ENCODE data around the gene FARS2.

FARS2 gene

DNA sequence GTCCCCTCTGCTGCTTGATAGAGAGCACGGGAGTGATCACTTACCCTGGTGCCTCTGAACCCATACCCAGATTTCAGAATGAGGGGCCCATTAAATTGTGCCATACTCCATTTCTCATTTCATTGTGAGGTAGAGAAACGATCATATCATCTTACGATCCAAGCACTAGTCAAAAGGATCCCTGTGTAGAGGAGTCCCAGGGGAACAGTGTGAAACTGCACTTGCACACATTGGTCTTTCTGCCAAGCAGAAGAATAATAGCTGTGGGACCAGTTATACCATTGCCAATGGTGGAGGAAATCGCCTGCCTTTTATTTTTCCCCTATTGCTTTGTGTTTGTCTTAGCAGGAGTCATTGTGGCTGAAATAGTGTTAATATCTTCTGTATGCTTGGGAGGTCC lies 161.9 kb downstream of the FARS2 start:
- no peak overlapping the region for H3K27ac ChIP-seq (ENCODE audit: low read depth, low read length)
- no peaks in the 10 kb centered on the region for H3K27me3 ChIP-seq (ENCODE audit: control insufficient read depth, insufficient read depth, low read length)
- H3K4me1 ChIP-seq (ENCODE audit: control insufficient read depth, insufficient read depth, low read length), result no peaks in the 10 kb centered on the region
- 0 out of 2 replicates have a peak, but pooled peaks cover 6% of the 10 kb centered on the region for H3K9me3 ChIP-seq (ENCODE audit: control insufficient read depth, insufficient read depth, low read depth, low read length)
- H3K36me3 ChIP-seq (ENCODE audit: control insufficient read depth, insufficient read depth, low read length), result no peaks in the 10 kb centered on the region
- H3K9ac ChIP-seq (ENCODE audit: low read length), result no peak overlapping the region
- H3K4me3 ChIP-seq (ENCODE audit: low read depth, low read length), result no peak overlapping the region

DNA sequence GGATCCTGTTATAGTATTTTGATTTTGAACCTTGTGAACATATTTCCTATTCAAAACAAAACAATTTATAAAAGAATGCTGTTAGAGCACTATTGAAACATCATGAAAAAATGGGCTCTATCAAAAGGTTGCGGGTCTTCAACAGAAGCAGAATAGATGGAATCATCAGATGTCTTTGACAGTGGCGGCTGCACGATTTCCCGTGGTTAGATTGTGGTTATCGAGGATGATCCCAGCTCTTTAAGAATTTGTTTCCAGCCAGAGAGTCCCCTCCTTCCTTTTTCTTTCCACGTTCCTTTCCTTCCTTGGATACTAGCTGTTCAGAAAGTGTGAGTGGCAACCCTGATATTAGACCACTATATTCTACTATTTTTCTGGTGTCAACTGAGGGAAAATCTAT lies 163.4 kb downstream of the FARS2 start:
- H3K4me1 ChIP-seq (ENCODE audit: control insufficient read depth, insufficient read depth, low read length), result no peaks in the 10 kb centered on the region
- H3K27me3 ChIP-seq (ENCODE audit: control insufficient read depth, insufficient read depth, low read length), result no peaks in the 10 kb centered on the region
- H3K4me3 ChIP-seq (ENCODE audit: low read depth, low read length), result no peak overlapping the region
- no peak overlapping the region for H3K27ac ChIP-seq (ENCODE audit: low read depth, low read length)
- no peaks in the 10 kb centered on the region for H3K36me3 ChIP-seq (ENCODE audit: control insufficient read depth, insufficient read depth, low read length)
- H3K9ac ChIP-seq (ENCODE audit: low read length), result no peak overlapping the region
- H3K9me3 ChIP-seq (ENCODE audit: control insufficient read depth, insufficient read depth, low read depth, low read length), result 0 out of 2 replicates have a peak, but pooled peaks cover 3% of the 10 kb centered on the region

- no peaks in the 10 kb centered on the region for H3K9me3 ChIP-seq (ENCODE audit: control insufficient read depth, insufficient read depth, low read depth, low read length)
- no peaks in the 10 kb centered on the region for H3K27me3 ChIP-seq (ENCODE audit: control insufficient read depth, insufficient read depth, low read length)
- no peaks in the 10 kb centered on the region for H3K36me3 ChIP-seq (ENCODE audit: control insufficient read depth, insufficient read depth, low read length)
- H3K27ac ChIP-seq (ENCODE audit: low read depth, low read length), result no peak overlapping the region
- H3K9ac ChIP-seq (ENCODE audit: low read length), result no peak overlapping the region
- no peaks in the 10 kb centered on the region for H3K4me1 ChIP-seq (ENCODE audit: control insufficient read depth, insufficient read depth, low read length)
- H3K4me3 ChIP-seq (ENCODE audit: low read depth, low read length), result no peak overlapping the region
Observed at GRCh38 chr6:5425267-5425666, 164.0 kb downstream of the FARS2 start.

- no peak overlapping the region for H3K9ac ChIP-seq (ENCODE audit: low read length)
- peaks cover 3% of the 10 kb centered on the region for H3K4me1 ChIP-seq (ENCODE audit: control insufficient read depth, insufficient read depth, low read length)
- no peak overlapping the region for H3K4me3 ChIP-seq (ENCODE audit: low read depth, low read length)
- no peaks in the 10 kb centered on the region for H3K27me3 ChIP-seq (ENCODE audit: control insufficient read depth, insufficient read depth, low read length)
- H3K36me3 ChIP-seq (ENCODE audit: control insufficient read depth, insufficient read depth, low read length), result no peaks in the 10 kb centered on the region
- no peaks in the 10 kb centered on the region for H3K9me3 ChIP-seq (ENCODE audit: control insufficient read depth, insufficient read depth, low read depth, low read length)
- H3K27ac ChIP-seq (ENCODE audit: low read depth, low read length), result no peak overlapping the region
Observed at GRCh38 chr6:5425797-5426196, 164.5 kb downstream of the FARS2 start.

DNA sequence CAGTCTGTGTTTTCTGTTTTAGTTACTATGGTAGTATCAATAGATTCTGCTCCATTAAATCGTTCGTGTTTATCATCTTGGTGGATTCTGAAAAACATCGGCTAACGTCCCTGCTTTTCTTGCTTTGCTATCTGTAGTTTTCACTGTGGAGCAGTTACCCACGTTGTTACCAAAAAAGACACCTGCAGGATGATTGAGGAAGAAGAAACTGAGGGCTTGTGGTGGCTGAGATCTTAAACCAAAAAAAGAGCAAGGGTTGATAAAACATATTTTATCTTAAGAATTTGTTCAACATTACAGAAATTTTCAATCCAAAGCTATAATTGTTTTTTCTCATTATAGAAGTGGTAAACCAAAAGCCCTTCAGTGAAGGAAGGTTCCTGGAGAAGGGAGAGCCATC lies 166.3 kb downstream of the FARS2 start:
- Histone ChIP-seq H3K9ac (ENCODE audit: low read length) (no peak overlapping the region), H3K4me1 (ENCODE audit: control insufficient read depth, insufficient read depth, low read length) (peaks cover 10% of the 10 kb centered on the region), H3K27ac (ENCODE audit: low read depth, low read length) (no peak overlapping the region), H3K27me3 (ENCODE audit: control insufficient read depth, insufficient read depth, low read length) (no peaks in the 10 kb centered on the region), H3K36me3 (ENCODE audit: control insufficient read depth, insufficient read depth, low read length) (no peaks in the 10 kb centered on the region), H3K9me3 (ENCODE audit: control insufficient read depth, insufficient read depth, low read depth, low read length) (no peaks in the 10 kb centered on the region), H3K4me3 (ENCODE audit: low read depth, low read length) (no peak overlapping the region)

DNA sequence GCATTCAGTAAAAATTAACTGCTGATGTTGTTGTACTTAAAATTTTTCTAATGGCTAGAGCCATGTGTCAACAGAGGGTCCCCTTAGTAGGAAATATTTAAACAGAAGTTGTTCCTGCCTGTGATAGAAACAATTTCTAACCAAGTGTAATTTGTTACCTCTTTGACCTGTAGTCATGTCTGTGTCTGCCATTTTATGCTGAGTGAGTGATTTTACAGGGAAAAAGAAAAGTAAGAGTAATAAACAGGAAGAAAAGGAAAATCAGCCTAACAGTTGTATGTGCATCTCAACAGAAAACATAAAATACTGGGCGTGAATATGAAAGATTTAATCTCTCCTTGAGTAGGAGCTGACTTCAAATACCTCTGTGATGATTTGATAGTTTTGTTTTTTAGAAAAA lies 172.0 kb downstream of the FARS2 start:
- Histone ChIP-seq H3K4me3 (ENCODE audit: low read depth, low read length) (no peak overlapping the region), H3K27ac (ENCODE audit: low read depth, low read length) (no peak overlapping the region), H3K9me3 (ENCODE audit: control insufficient read depth, insufficient read depth, low read depth, low read length) (no peaks in the 10 kb centered on the region), H3K4me1 (ENCODE audit: control insufficient read depth, insufficient read depth, low read length) (peaks cover 11% of the 10 kb centered on the region), H3K9ac (ENCODE audit: low read length) (no peak overlapping the region), H3K36me3 (ENCODE audit: control insufficient read depth, insufficient read depth, low read length) (no peaks in the 10 kb centered on the region), H3K27me3 (ENCODE audit: control insufficient read depth, insufficient read depth, low read length) (no peaks in the 10 kb centered on the region)

DNA sequence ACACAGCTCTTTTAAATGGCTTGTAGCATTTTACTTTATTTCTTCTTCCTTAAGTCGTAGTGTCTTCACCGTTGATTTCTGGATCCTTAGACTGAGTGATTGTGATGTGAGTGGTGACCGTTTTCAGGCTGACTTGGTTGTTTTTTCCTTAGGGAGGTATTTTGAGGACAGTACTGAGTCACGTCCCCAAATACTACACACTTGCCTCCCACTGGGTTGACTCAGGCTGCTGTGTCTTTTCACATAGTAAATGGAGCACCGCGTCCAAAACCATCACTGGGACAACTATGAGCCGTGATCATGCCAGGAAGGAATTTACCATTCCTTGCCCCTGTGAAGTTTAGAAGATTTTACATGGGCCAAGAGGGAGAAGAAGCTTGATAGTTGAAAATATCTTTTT lies 174.1 kb downstream of the FARS2 start:
- no peak overlapping the region for H3K4me3 ChIP-seq (ENCODE audit: low read depth, low read length)
- H3K4me1 ChIP-seq (ENCODE audit: control insufficient read depth, insufficient read depth, low read length), result peaks cover 22% of the 10 kb centered on the region
- H3K36me3 ChIP-seq (ENCODE audit: control insufficient read depth, insufficient read depth, low read length), result no peaks in the 10 kb centered on the region
- no peaks in the 10 kb centered on the region for H3K9me3 ChIP-seq (ENCODE audit: control insufficient read depth, insufficient read depth, low read depth, low read length)
- no peaks in the 10 kb centered on the region for H3K27me3 ChIP-seq (ENCODE audit: control insufficient read depth, insufficient read depth, low read length)
- H3K27ac ChIP-seq (ENCODE audit: low read depth, low read length), result no peak overlapping the region
- H3K9ac ChIP-seq (ENCODE audit: low read length), result no peak overlapping the region

DNA sequence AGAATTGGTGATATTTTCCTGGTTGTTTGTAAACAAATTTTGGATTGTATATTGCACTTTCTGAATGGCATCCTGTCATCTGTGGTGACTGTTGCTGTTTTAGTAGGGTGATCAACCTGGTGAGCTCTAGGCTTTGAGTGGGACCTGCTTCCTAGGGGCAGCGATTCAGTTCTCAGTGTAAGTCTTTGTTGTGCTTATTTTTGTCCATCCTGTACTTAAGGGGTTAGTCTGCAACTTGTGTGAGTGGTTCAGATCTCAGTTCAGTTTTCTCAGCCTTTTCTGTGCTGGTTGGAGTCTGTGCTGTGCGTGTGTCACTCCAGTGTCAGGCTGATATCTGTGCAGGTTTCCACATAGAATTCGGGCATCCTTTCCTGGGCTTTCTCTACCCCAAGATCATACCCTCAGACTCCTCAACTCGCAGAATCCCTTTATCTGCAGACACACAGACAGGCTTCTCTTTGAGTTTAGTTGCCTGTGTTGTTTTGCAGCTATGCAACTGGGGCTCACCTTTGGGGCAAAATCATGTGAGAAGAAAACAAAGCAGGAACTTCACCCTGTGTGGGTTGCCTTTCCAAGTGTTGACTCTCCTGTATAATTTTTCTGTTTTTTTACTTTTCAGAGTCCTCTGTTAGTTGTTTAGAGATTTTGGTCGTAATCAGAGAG lies 177.7 kb downstream of the FARS2 start:
- H3K27ac ChIP-seq (ENCODE audit: low read depth, low read length), result peak overlapping the region; percentile 85

GRCh38 chr6:5439749-5440148 lies 178.4 kb downstream of the FARS2 start:
- Histone ChIP-seq H3K9ac (ENCODE audit: low read length) (peak overlapping the region; percentile 71), H3K27ac (ENCODE audit: low read depth, low read length) (peak overlapping the region; percentile 69), H3K4me1 (ENCODE audit: control insufficient read depth, insufficient read depth, low read length) (peaks cover 12% of the 10 kb centered on the region)

More for the DNA sequence above, 177.7 kb downstream of the FARS2 start:
- Histone ChIP-seq H3K36me3 (ENCODE audit: control insufficient read depth, insufficient read depth, low read length) (no peaks in the 10 kb centered on the region), H3K4me3 (ENCODE audit: low read depth, low read length) (peak overlapping the region; percentile 40), H3K9me3 (ENCODE audit: control insufficient read depth, insufficient read depth, low read depth, low read length) (no peaks in the 10 kb centered on the region), H3K27me3 (ENCODE audit: control insufficient read depth, insufficient read depth, low read length) (no peaks in the 10 kb centered on the region), H3K9ac (ENCODE audit: low read length) (peak overlapping the region; percentile 71), H3K4me1 (ENCODE audit: control insufficient read depth, insufficient read depth, low read length) (peaks cover 12% of the 10 kb centered on the region)

DNA sequence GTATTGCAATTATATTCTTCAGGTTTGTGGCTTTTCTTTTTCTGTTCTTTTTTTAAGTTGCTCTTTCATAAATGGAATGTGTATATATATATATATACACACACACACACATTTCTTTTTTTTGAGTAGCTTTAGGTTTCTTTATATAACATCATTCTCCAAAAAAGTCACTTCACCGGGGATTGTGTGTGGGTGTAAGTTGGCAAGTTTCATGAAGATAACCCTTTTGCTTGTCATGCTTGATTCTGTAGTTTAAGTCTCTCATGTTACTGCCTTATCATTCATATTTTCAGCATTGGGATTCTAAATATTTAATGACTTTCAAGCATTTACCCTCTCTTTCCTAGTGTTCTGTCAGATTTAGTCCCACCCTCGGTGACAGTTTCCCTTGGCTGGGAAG lies 181.0 kb downstream of the FARS2 start:
- peaks cover 12% of the 10 kb centered on the region for H3K4me1 ChIP-seq (ENCODE audit: control insufficient read depth, insufficient read depth, low read length)
- no peaks in the 10 kb centered on the region for H3K27me3 ChIP-seq (ENCODE audit: control insufficient read depth, insufficient read depth, low read length)
- no peaks in the 10 kb centered on the region for H3K36me3 ChIP-seq (ENCODE audit: control insufficient read depth, insufficient read depth, low read length)
- no peak overlapping the region for H3K4me3 ChIP-seq (ENCODE audit: low read depth, low read length)
- H3K9me3 ChIP-seq (ENCODE audit: control insufficient read depth, insufficient read depth, low read depth, low read length), result no peaks in the 10 kb centered on the region
- no peak overlapping the region for H3K9ac ChIP-seq (ENCODE audit: low read length)
- H3K27ac ChIP-seq (ENCODE audit: low read depth, low read length), result no peak overlapping the region

More at GRCh38 chr6:5439749-5440148, 178.4 kb downstream of the FARS2 start:
- H3K36me3 ChIP-seq (ENCODE audit: control insufficient read depth, insufficient read depth, low read length), result no peaks in the 10 kb centered on the region
- H3K27me3 ChIP-seq (ENCODE audit: control insufficient read depth, insufficient read depth, low read length), result no peaks in the 10 kb centered on the region
- no peaks in the 10 kb centered on the region for H3K9me3 ChIP-seq (ENCODE audit: control insufficient read depth, insufficient read depth, low read depth, low read length)
- H3K4me3 ChIP-seq (ENCODE audit: low read depth, low read length), result peak overlapping the region; percentile 40; the same call in 1 of the 2 replicates

- no peaks in the 10 kb centered on the region for H3K27me3 ChIP-seq (ENCODE audit: control insufficient read depth, insufficient read depth, low read length)
- no peak overlapping the region for H3K27ac ChIP-seq (ENCODE audit: low read depth, low read length)
- no peak overlapping the region for H3K4me3 ChIP-seq (ENCODE audit: low read depth, low read length)
- no peaks in the 10 kb centered on the region for H3K36me3 ChIP-seq (ENCODE audit: control insufficient read depth, insufficient read depth, low read length)
- H3K4me1 ChIP-seq (ENCODE audit: control insufficient read depth, insufficient read depth, low read length), result peaks cover 12% of the 10 kb centered on the region
- no peaks in the 10 kb centered on the region for H3K9me3 ChIP-seq (ENCODE audit: control insufficient read depth, insufficient read depth, low read depth, low read length)
- H3K9ac ChIP-seq (ENCODE audit: low read length), result no peak overlapping the region
Observed at GRCh38 chr6:5442916-5443315, 181.6 kb downstream of the FARS2 start.

Data from HUES6 (cell line).